Measurements from ENCODE around the gene KCTD11.

DNA sequence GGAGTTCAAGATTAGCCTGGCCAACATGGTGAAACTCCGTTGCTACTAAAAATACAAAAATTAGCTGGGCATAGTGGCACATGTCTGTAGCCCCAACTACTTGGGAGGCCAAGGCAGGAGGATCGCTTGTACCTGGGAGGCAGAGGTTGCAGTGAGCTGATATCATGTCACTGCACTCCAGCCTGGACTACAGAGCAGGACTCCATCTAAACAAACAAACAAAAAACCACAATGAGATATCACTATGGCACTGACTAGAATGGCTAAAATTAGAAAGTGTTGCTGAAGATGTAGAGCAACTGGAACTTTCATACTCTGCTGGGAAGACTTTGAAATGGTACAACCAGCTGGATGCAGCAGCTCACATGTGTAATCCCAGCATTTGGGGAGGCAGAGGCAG, 22.4 kb downstream of the KCTD11 start:
- TF ChIP-seq, protein P1, sequence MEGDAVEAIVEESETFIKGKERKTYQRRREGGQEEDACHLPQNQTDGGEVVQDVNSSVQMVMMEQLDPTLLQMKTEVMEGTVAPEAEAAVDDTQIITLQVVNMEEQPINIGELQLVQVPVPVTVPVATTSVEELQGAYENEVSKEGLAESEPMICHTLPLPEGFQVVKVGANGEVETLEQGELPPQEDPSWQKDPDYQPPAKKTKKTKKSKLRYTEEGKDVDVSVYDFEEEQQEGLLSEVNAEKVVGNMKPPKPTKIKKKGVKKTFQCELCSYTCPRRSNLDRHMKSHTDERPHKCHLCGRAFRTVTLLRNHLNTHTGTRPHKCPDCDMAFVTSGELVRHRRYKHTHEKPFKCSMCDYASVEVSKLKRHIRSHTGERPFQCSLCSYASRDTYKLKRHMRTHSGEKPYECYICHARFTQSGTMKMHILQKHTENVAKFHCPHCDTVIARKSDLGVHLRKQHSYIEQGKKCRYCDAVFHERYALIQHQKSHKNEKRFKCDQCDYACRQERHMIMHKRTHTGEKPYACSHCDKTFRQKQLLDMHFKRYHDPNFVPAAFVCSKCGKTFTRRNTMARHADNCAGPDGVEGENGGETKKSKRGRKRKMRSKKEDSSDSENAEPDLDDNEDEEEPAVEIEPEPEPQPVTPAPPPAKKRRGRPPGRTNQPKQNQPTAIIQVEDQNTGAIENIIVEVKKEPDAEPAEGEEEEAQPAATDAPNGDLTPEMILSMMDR (IDR thresholded peaks at IDR 0.05; ENCODE audit: low read depth, low read length, missing input control) = no peak
- TF ChIP-seq TAF1 (conservative IDR thresholded peaks at IDR 0.05) (no peak), JUND (IDR thresholded peaks at IDR 0.05) (no peak), RAD21 (IDR thresholded peaks at IDR 0.05) (no peak), YY1 (IDR thresholded peaks at IDR 0.05) (no peak), FOXA1 (IDR thresholded peaks at IDR 0.05) (no peak), SP1 (IDR thresholded peaks at IDR 0.05) (no peak)
- TF ChIP-seq, protein P2, sequence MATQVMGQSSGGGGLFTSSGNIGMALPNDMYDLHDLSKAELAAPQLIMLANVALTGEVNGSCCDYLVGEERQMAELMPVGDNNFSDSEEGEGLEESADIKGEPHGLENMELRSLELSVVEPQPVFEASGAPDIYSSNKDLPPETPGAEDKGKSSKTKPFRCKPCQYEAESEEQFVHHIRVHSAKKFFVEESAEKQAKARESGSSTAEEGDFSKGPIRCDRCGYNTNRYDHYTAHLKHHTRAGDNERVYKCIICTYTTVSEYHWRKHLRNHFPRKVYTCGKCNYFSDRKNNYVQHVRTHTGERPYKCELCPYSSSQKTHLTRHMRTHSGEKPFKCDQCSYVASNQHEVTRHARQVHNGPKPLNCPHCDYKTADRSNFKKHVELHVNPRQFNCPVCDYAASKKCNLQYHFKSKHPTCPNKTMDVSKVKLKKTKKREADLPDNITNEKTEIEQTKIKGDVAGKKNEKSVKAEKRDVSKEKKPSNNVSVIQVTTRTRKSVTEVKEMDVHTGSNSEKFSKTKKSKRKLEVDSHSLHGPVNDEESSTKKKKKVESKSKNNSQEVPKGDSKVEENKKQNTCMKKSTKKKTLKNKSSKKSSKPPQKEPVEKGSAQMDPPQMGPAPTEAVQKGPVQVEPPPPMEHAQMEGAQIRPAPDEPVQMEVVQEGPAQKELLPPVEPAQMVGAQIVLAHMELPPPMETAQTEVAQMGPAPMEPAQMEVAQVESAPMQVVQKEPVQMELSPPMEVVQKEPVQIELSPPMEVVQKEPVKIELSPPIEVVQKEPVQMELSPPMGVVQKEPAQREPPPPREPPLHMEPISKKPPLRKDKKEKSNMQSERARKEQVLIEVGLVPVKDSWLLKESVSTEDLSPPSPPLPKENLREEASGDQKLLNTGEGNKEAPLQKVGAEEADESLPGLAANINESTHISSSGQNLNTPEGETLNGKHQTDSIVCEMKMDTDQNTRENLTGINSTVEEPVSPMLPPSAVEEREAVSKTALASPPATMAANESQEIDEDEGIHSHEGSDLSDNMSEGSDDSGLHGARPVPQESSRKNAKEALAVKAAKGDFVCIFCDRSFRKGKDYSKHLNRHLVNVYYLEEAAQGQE (IDR thresholded peaks at IDR 0.05) = no peak
- TF ChIP-seq, protein P3, sequence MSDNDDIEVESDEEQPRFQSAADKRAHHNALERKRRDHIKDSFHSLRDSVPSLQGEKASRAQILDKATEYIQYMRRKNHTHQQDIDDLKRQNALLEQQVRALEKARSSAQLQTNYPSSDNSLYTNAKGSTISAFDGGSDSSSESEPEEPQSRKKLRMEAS (IDR thresholded peaks at IDR 0.05) = no peak
- TF ChIP-seq, protein P4, sequence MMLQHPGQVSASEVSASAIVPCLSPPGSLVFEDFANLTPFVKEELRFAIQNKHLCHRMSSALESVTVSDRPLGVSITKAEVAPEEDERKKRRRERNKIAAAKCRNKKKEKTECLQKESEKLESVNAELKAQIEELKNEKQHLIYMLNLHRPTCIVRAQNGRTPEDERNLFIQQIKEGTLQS (IDR thresholded peaks at IDR 0.05) = no peak

All from liver (tissue), 3 donors.